GM12892 (cell line): ENCODE results near the gene DDX17.

Experiments used
- POLR2A ChIP-seq: IDR thresholded peaks from 2 replicates; pipeline ENCODE4 v1.6.1; 2011; ENCODE audit warnings: low read depth, low read length, control low read depth
- POLR2AphosphoS5 ChIP-seq: IDR thresholded peaks from 2 replicates; pipeline ENCODE4 v1.6.1; 2011; ENCODE audit warnings: low read depth, low read length, control low read depth
- TAF1 ChIP-seq: IDR thresholded peaks from 2 replicates; pipeline ENCODE4 v1.6.1; 2011; ENCODE audit warnings: low read depth, mild to moderate bottlenecking, control low read depth, low read length, borderline replicate concordance

DNA sequence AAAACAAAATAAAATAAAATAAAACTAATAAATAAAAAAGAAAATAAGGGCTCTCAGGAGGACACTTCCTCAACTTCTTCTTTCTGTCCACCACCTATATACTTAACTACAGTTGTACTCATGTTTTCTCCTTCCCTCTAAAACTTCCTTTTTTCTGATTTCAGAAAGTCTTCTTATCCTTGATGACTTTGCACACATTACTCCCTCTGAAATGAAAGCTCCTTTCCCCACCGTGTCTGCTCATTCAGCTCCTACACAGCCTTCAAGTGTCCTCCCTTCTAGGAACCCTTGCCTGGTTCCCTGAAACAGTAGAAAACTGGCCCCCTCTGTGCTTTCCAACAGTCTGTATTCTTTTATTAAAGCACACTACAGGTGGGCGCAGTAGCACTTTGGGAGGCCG lies 18.3 kb upstream of the DDX17 start:
- TF ChIP-seq POLR2A (no peak), POLR2AphosphoS5 (no peak), TAF1 (no peak)
